Measurements from ENCODE around the gene ATP13A1. TPM values are rescaled to one million over a fixed set of nuclear protein-coding genes. Genes with fewer than 3 reads are reported as not detected.

The ATP13A1 gene
- total RNA-seq, 1 experiment from 2014 or later, result 73.7 TPM

- TF ChIP-seq ZBTB33 (IDR thresholded peaks at IDR 0.05; ENCODE audit: extremely low read depth, insufficient replicate concordance, low read length), result no peak
- no peak for TF ChIP-seq SIN3A (IDR thresholded peaks at IDR 0.05; ENCODE audit: low read depth)
These were observed 26.8 kb downstream of the ATP13A1 start (continued) for GRCh38 chr19:19636573-19637185.

- no peak for DNase-seq (ENCODE audit: low read depth, low spot score)
- ChIA-PET RAD21 (ENCODE audit: low non-redundant PET in 1 of 2, low total read pairs in 2 of 2, uncharacterized antibody in 2 of 2, unreplicated experiment in 2 of 2) (no interaction called here), POLR2A (no interaction called here), CTCF (no interaction called here)
- no peaks in the 10 kb centered on the region for H4K20me1 ChIP-seq (ENCODE audit: insufficient read depth)
- no peaks in the 10 kb centered on the region for H3K27me3 ChIP-seq (ENCODE audit: insufficient read depth, low read length)
- H3K4me1 ChIP-seq (ENCODE audit: control insufficient read depth in 1 of 2, insufficient read depth in 2 of 2, low read length in 2 of 2), result no peaks in the 10 kb centered on the region
- intact Hi-C loops (cut with micrococcal nuclease), result no loop called here
- H3K9me3 ChIP-seq (ENCODE audit: control insufficient read depth in 1 of 2, insufficient read depth in 1 of 2, low read depth in 1 of 2, low read length in 2 of 2), result no peaks in the 10 kb centered on the region
- H3K9ac ChIP-seq (ENCODE audit: low read length), result no peak overlapping the region
- H3K27ac ChIP-seq (ENCODE audit: low read depth, low read length), result no peak overlapping the region
- H3K79me2 ChIP-seq (ENCODE audit: insufficient read depth, low read length), result no peaks in the 10 kb centered on the region
- H3K4me3 ChIP-seq (replicated peaks in 1 of 2; ENCODE audit: low read depth in 1 of 2, low read length in 2 of 2), result no peak overlapping the region
- H2AFZ ChIP-seq (ENCODE audit: low read depth, low read length, poor library complexity, severe bottlenecking), result no peak overlapping the region
- no peak overlapping the region for H3K4me2 ChIP-seq (ENCODE audit: low read length)
- H3K9me2 ChIP-seq (ENCODE audit: insufficient read depth), result no peaks in the 10 kb centered on the region
- BruUV-seq (replicated peaks), result no TSS peak
- ATAC-seq, result no peak
- TF ChIP-seq SP1 (IDR thresholded peaks at IDR 0.05; ENCODE audit: low read depth) (no peak), ZFX (IDR thresholded peaks at IDR 0.05) (no peak), ZBTB33 (IDR thresholded peaks at IDR 0.05; ENCODE audit: extremely low read depth, insufficient replicate concordance, low read length) (no peak), POLR2AphosphoS5 (IDR thresholded peaks at IDR 0.05; ENCODE audit: low read depth, low read length) (no peak), SIN3A (IDR thresholded peaks at IDR 0.05; ENCODE audit: low read depth) (no peak)
- peaks cover 5 to 12% of the 10 kb centered on the region in 2 experiments; a peak in 3 of 4 replicates for H3K36me3 ChIP-seq (ENCODE audit: control insufficient read depth in 1 of 2, insufficient read depth in 2 of 2, low read length in 2 of 2)
These were observed 28.2 kb downstream of the ATP13A1 start for GRCh38 chr19:19635313-19635702.

Measured in HCT116 (cell line).